Endothelial cell (in vitro differentiated cells): ENCODE results near the gene LSM14A. TPM values are rescaled to one million over a fixed set of nuclear protein-coding genes. Genes with fewer than 3 reads are reported as not detected.

Experiments
- DNase-seq: peaks from one replicate; pipeline ENCODE4 v3.0.0; 2021; ENCODE audit warnings: low spot score
- H3K27ac Mint-ChIP-seq: one replicate; pipeline ENCODE4 v1.8.0; 2021; ENCODE audit warnings: mixed read lengths, inconsistent platforms; ENCODE audit not compliant: unreplicated experiment
- H3K27me3 Mint-ChIP-seq: one replicate; pipeline ENCODE4 v1.8.0; 2021; ENCODE audit warnings: mild to moderate bottlenecking, moderate library complexity, mixed read lengths, inconsistent platforms; ENCODE audit not compliant: unreplicated experiment
- H3K36me3 Mint-ChIP-seq: one replicate; pipeline ENCODE4 v1.8.0; 2021; ENCODE audit warnings: mild to moderate bottlenecking, low read depth, mixed read lengths, inconsistent platforms; ENCODE audit not compliant: unreplicated experiment
- H3K4me1 Mint-ChIP-seq: one replicate; pipeline ENCODE4 v1.8.0; 2021; ENCODE audit warnings: mild to moderate bottlenecking, mixed read lengths, inconsistent platforms; ENCODE audit not compliant: unreplicated experiment
- H3K4me3 Mint-ChIP-seq: one replicate; pipeline ENCODE4 v1.8.0; 2021; ENCODE audit warnings: mild to moderate bottlenecking, mixed read lengths, inconsistent platforms; ENCODE audit not compliant: unreplicated experiment
- H3K9me3 Mint-ChIP-seq: one replicate; pipeline ENCODE4 v1.8.0; 2021; ENCODE audit warnings: mixed read lengths, inconsistent platforms; ENCODE audit not compliant: unreplicated experiment
- total RNA-seq: library from RNA; stranded (reverse); fragmentation: NEBNext Ultra II Directional; extraction: Animal tissue kit (Norgen Biotek cat#: 25700); gene quantifications from one replicate; pipeline ENCODE4 v1.2.1, GENCODE V29; 2021; ENCODE audit not compliant: unreplicated experiment
- TF ChIP-seq, protein P1 (sequence below): fragments of 200-600 bp; sonication (generic); IDR thresholded peaks from one replicate; pipeline ENCODE4 v1.5.0; 2021; ENCODE audit warnings: antibody characterized with exemption; ENCODE audit not compliant: unreplicated experiment

Gene LSM14A
- total RNA-seq, 1 donor from 2014 or later: 137 TPM

DNA sequence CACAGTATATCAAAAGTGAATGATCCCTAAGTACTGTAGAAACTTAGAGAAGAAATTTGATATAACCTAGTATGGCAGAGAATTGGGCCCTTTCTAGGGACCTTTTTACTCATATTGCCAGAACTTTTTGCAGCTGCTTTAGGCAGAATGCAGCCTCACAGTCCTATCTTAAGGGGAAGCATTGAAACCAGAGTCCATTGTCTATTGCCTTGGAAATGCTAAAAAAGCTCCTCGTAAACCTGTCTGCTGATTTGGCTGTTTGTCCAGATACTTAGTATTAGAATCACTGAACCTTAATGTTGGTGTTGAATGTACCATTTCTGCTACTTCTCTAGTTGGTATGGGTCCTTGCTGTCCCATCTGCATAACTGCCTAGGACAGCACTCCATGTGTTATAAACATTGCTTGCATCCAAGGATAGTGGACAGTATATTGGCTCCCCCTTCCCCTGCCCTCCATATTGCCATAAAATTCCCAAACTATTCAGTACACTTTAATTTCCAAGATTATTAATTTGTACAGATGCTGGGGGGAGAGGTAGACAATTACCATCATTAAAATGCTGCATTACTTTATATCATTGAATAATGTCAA lies 36.1 kb downstream of the LSM14A start:
- H3K27ac Mint-ChIP-seq: no peak overlapping the region
- H3K4me1 Mint-ChIP-seq: no peaks in the 10 kb centered on the region
- TF ChIP-seq, protein P1, sequence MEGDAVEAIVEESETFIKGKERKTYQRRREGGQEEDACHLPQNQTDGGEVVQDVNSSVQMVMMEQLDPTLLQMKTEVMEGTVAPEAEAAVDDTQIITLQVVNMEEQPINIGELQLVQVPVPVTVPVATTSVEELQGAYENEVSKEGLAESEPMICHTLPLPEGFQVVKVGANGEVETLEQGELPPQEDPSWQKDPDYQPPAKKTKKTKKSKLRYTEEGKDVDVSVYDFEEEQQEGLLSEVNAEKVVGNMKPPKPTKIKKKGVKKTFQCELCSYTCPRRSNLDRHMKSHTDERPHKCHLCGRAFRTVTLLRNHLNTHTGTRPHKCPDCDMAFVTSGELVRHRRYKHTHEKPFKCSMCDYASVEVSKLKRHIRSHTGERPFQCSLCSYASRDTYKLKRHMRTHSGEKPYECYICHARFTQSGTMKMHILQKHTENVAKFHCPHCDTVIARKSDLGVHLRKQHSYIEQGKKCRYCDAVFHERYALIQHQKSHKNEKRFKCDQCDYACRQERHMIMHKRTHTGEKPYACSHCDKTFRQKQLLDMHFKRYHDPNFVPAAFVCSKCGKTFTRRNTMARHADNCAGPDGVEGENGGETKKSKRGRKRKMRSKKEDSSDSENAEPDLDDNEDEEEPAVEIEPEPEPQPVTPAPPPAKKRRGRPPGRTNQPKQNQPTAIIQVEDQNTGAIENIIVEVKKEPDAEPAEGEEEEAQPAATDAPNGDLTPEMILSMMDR: no peak
- no peaks in the 10 kb centered on the region for H3K9me3 Mint-ChIP-seq
- H3K27me3 Mint-ChIP-seq: no peaks in the 10 kb centered on the region
- H3K36me3 Mint-ChIP-seq: peaks cover 8% of the 10 kb centered on the region
- no peak overlapping the region for H3K4me3 Mint-ChIP-seq
- no peak for DNase-seq

- Mint-ChIP-seq H3K4me3 (no peak overlapping the region), H3K27ac (no peak overlapping the region), H3K4me1 (no peaks in the 10 kb centered on the region), H3K27me3 (no peaks in the 10 kb centered on the region), H3K36me3 (peaks cover 8% of the 10 kb centered on the region), H3K9me3 (no peaks in the 10 kb centered on the region)
- no peak for DNase-seq
- TF ChIP-seq, protein P1: no peak
These were observed 37.4 kb downstream of the LSM14A start for GRCh38 chr19:34209726-34210125.

DNA sequence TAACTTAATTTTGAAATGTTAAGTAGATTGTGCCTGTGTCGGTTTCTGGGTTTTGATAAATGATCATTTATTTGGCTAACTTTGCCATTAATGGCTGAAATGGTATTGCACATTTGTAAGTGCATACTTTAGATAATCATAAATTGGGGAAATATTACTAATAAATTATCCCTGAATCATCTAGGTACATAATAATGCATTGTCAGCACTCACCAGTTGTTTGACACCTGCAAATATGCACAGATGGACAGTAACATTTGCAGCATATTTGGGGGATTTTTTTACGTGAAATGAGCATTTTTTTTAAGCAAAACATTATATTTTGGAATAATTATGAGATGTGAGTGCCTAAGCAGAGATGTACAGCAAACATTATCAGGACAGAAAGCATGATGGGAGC lies 41.0 kb downstream of the LSM14A start:
- Mint-ChIP-seq H3K4me3 (no peak overlapping the region), H3K27me3 (peaks cover 3% of the 10 kb centered on the region), H3K27ac (no peak overlapping the region), H3K36me3 (no peaks in the 10 kb centered on the region), H3K4me1 (no peaks in the 10 kb centered on the region), H3K9me3 (no peaks in the 10 kb centered on the region)
- TF ChIP-seq, protein P1: no peak
- DNase-seq: no peak

DNA sequence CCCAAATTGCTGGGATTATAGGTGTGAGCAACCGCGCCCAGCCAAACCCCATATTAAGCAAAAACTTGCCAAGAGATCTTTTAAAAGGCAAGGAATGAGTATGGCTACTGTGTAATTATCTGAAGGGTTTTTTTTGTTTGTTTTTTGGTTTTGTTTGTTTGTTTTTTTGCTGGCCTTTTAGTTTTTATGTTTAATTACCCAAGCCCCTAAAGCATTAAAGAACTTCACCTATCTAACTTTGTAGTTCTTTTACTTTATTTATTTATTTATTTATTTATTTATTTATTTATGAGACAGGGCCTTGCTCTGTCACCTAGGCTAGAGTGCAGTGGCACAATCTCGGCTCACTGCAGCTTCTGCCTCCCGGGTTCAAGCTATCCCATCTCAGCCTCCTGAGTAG lies 41.7 kb downstream of the LSM14A start:
- TF ChIP-seq, protein P1: no peak
- Mint-ChIP-seq H3K27me3 (peaks cover 3% of the 10 kb centered on the region), H3K27ac (no peak overlapping the region), H3K9me3 (no peaks in the 10 kb centered on the region), H3K36me3 (no peaks in the 10 kb centered on the region), H3K4me3 (no peak overlapping the region), H3K4me1 (no peaks in the 10 kb centered on the region)
- DNase-seq: no peak

GRCh38 chr19:34215006-34215665 lies 42.8 kb downstream of the LSM14A start:
- Mint-ChIP-seq H3K36me3 (peaks cover 7% of the 10 kb centered on the region), H3K27me3 (peaks cover 3% of the 10 kb centered on the region), H3K27ac (no peak overlapping the region), H3K9me3 (no peaks in the 10 kb centered on the region), H3K4me3 (no peak overlapping the region), H3K4me1 (no peaks in the 10 kb centered on the region)
- no peak for DNase-seq
- TF ChIP-seq, protein P1: no peak
